Left ventricle myocardium inferior (tissue), 1 donor: ENCODE data around the gene NLGN1. TPM values are rescaled to one million over a fixed set of nuclear protein-coding genes. Genes with fewer than 3 reads are reported as not detected.

ENCODE experiments used
- DNase-seq: peaks from one replicate; pipeline ENCODE4 v3.0.0-alpha.2; 2020
- H3K27ac ChIP-seq: fragments of 200-600 bp; replicated peaks from 2 replicates; pipeline ENCODE4 v1.8.0; 2021
- H3K27me3 ChIP-seq: fragments of 200-600 bp; 2 replicates; pipeline ENCODE4 v1.8.0; 2021; ENCODE audit warnings: low read depth
- H3K36me3 ChIP-seq: fragments of 200-600 bp; 2 replicates; pipeline ENCODE4 v1.8.0; 2021
- H3K4me1 ChIP-seq: fragments of 200-600 bp; 2 replicates; pipeline ENCODE4 v1.8.0; 2021
- H3K4me3 ChIP-seq: fragments of 200-600 bp; 2 replicates; pipeline ENCODE4 v1.8.0; 2021; ENCODE audit warnings: mild to moderate bottlenecking, moderate library complexity
- H3K9me3 ChIP-seq: fragments of 200-600 bp; replicated peaks from 2 replicates; pipeline ENCODE4 v1.8.0; 2021
- CTCF ChIP-seq: fragments of 200-600 bp; IDR thresholded peaks from 2 replicates; pipeline ENCODE4 v1.8.0; 2021; ENCODE audit warnings: antibody characterized with exemption, mild to moderate bottlenecking, borderline replicate concordance
- intact Hi-C: fragments of 100-400 bp; cut with micrococcal nuclease; formaldehyde crosslinking; loops from one replicate; pipeline ENCODE4 v1.11.0; 2022
- total RNA-seq: library from RNA; stranded (reverse); fragmentation: NEBNext Ultra II Directional; extraction: Animal tissue kit (Norgen Biotek cat#: 25700); gene quantifications from one replicate; pipeline ENCODE4 v1.2.1, GENCODE V29; 2021
- donor health status: DM: no; HTN: yes; CAD: no; lungs with severe emphysema.

Gene NLGN1
- total RNA-seq, 1 donor from 2014 or later, result 13.7 TPM

GRCh38 chr3:173930251-173930650 is 532.7 kb downstream of the NLGN1 start:
- Histone ChIP-seq H3K27me3 (no peaks in the 10 kb centered on the region), H3K27ac (no peak overlapping the region), H3K9me3 (no peaks in the 10 kb centered on the region), H3K4me3 (no peak overlapping the region), H3K4me1 (no peaks in the 10 kb centered on the region), H3K36me3 (no peaks in the 10 kb centered on the region)
- intact Hi-C loops, result no loop called here
- no peak for DNase-seq
- no peak for TF ChIP-seq CTCF

- no peaks in the 10 kb centered on the region for H3K27me3 ChIP-seq
- H3K27ac ChIP-seq, result no peak overlapping the region
- intact Hi-C loops, result no loop called here
- H3K4me3 ChIP-seq, result no peak overlapping the region
- H3K4me1 ChIP-seq, result no peaks in the 10 kb centered on the region
- no peaks in the 10 kb centered on the region for H3K36me3 ChIP-seq
- H3K9me3 ChIP-seq, result no peaks in the 10 kb centered on the region
- DNase-seq, result no peak
- TF ChIP-seq CTCF, result no peak
These were observed 535.1 kb downstream of the NLGN1 start for GRCh38 chr3:173932624-173933023.

DNA sequence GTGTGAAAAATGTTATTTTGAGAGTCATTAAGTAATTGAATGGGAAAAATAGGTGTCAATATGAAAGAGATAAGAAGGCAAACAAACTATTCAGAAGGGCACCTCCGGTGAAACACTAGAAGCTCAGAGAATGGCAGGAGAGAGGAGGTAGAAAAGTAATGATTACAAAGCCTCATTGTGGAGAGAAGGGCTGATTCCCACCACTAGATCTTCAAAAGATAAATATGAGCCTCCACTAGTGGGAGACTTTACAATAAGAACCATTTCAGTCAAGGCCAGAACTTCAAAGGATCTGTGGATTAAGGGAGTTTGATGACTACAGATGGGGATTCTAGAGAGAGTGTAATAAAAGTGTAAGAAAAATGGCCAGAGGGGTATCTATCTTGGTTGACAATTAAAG is 535.6 kb downstream of the NLGN1 start:
- intact Hi-C loops, result no loop called here
- no peaks in the 10 kb centered on the region for H3K36me3 ChIP-seq
- no peak for DNase-seq

DNA sequence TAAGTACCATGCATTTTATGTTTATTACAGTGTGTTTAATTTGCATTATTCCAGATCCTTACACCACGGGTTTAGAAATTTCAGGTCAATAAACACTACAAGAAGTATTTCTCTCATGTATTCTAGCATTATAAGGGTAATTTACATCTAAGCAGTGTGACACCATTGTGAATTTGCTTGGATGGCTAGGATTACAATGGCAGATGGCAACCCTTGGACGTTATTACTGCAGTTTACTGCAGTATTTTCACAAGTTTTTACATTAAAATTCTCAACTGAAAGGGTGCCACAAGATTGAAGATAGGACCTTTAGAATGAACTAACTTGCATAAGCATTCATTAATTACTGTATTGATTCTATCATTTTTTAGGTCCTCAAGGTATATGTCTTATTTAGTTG is 538.8 kb downstream of the NLGN1 start:
- H3K27me3 ChIP-seq, result no peaks in the 10 kb centered on the region
- no peaks in the 10 kb centered on the region for H3K36me3 ChIP-seq
- H3K27ac ChIP-seq, result no peak overlapping the region
- H3K4me3 ChIP-seq, result no peak overlapping the region
- H3K9me3 ChIP-seq, result no peaks in the 10 kb centered on the region
- TF ChIP-seq CTCF, result no peak
- H3K4me1 ChIP-seq, result no peaks in the 10 kb centered on the region
- intact Hi-C loops, result no loop called here
- DNase-seq, result no peak

More for the DNA sequence above, 535.6 kb downstream of the NLGN1 start:
- no peaks in the 10 kb centered on the region for H3K4me1 ChIP-seq
- no peaks in the 10 kb centered on the region for H3K27me3 ChIP-seq
- H3K9me3 ChIP-seq, result no peaks in the 10 kb centered on the region
- no peak for TF ChIP-seq CTCF
- H3K27ac ChIP-seq, result no peak overlapping the region
- H3K4me3 ChIP-seq, result no peak overlapping the region

- no peaks in the 10 kb centered on the region for H3K27me3 ChIP-seq
- H3K27ac ChIP-seq, result no peak overlapping the region
- no peak for TF ChIP-seq CTCF
- H3K4me1 ChIP-seq, result no peaks in the 10 kb centered on the region
- no peak overlapping the region for H3K4me3 ChIP-seq
- H3K36me3 ChIP-seq, result no peaks in the 10 kb centered on the region
- no peak for DNase-seq
- intact Hi-C loops, result no loop called here
- no peaks in the 10 kb centered on the region for H3K9me3 ChIP-seq
These were observed 540.6 kb downstream of the NLGN1 start for GRCh38 chr3:173938159-173938558.

- H3K27ac ChIP-seq, result no peak overlapping the region
- TF ChIP-seq CTCF, result no peak
- no peak for DNase-seq
- H3K27me3 ChIP-seq, result no peaks in the 10 kb centered on the region
- H3K9me3 ChIP-seq, result no peaks in the 10 kb centered on the region
- H3K4me3 ChIP-seq, result no peak overlapping the region
- no peaks in the 10 kb centered on the region for H3K4me1 ChIP-seq
- no peaks in the 10 kb centered on the region for H3K36me3 ChIP-seq
- intact Hi-C loops, result no loop called here
These were observed 541.1 kb downstream of the NLGN1 start for GRCh38 chr3:173938616-173939015.
